ENCODE results near the gene CHST3.

DNA sequence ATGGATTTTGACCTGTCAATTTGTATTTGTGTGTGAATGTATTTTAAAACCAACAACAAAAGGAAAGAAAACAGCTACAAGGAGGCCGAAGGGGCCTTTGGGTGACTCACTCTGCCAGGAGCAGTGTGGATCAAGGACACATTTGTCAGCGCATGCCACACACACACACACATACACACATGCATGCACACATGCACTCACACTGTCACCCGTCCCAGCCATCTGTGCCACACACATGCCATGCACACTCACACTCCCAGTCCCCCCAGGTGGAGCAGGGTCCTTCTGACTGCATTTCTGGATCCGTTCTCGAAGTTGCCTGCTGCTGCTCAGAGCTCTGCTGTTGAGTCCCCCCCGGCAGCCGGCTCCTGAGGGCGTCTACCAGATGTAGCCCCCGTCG is 98.2 kb downstream of the CHST3 start:
- no peak for TF ChIP-seq YY1 (IDR thresholded peaks at IDR 0.05; ENCODE audit: insufficient read depth, insufficient read length)
- no peak for TF ChIP-seq ZNF274 (IDR thresholded peaks at IDR 0.05; ENCODE audit: low read depth, low read length)
